HEK293 (cell line): ENCODE measurements around the gene CCDC88C.

Experiments used
- CTCF ChIA-PET: fragments of 350-600 bp; formaldehyde crosslinking; extraction: SDS; loops from one replicate; lab custom pipeline; 2021; ENCODE audit warnings: antibody characterized with exemption; lab: Yijun Ruan, JAX
- POLR2A ChIA-PET: fragments of 300-600 bp; formaldehyde crosslinking; extraction: SDS; loops from one replicate; lab custom pipeline; 2020; ENCODE audit warnings: antibody characterized with exemption, inconsistent platforms; lab: Yijun Ruan, JAX
- H3K27ac ChIP-seq: fragments of 200-500 bp; sonication (Bioruptor generic); 2 replicates; pipeline ENCODE4 v1.5.1; 2014; ENCODE audit warnings: low read depth, low read length, control low read depth, inconsistent platforms; ENCODE audit errors: extremely low read depth
- H3K36me3 ChIP-seq, 2 experiments: fragments of 200-500 bp in 1 of 2; sonication (Bioruptor generic) in 1 of 2; 1 replicate in 1 of 2; 2 replicates in 1 of 2; pipeline ENCODE4 v1.5.1; 2014 to 2017; ENCODE audit warnings: inconsistent platforms in 2 of 2, low read length in 2 of 2; ENCODE audit not compliant: control insufficient read depth in 2 of 2, insufficient read depth in 1 of 2
- H3K4me1 ChIP-seq: fragments of 200-500 bp; sonication (Bioruptor generic); 2 replicates; pipeline ENCODE4 v1.5.1; 2014; ENCODE audit warnings: mild to moderate bottlenecking, low read length, inconsistent platforms; ENCODE audit not compliant: control insufficient read depth, insufficient read depth
- H3K4me3 ChIP-seq: 2 replicates; pipeline ENCODE4 v1.5.1; 2011; ENCODE audit warnings: low read depth, mild to moderate bottlenecking, control low read depth, low read length, moderate library complexity
- H3K9me3 ChIP-seq: fragments of 200-500 bp; sonication (Bioruptor generic); 2 replicates; pipeline ENCODE4 v1.5.1; 2014; ENCODE audit warnings: low read depth, low read length, inconsistent platforms; ENCODE audit not compliant: control insufficient read depth, insufficient read depth
- CTCF ChIP-seq: fragments of 450-650 bp; formaldehyde crosslinking; IDR thresholded peaks from 2 replicates; pipeline ENCODE4 v1.5.1; 2016; ENCODE audit warnings: missing biosample characterization, missing genetic modification characterization
- GLI2 ChIP-seq: fragments of 450-650 bp; formaldehyde crosslinking; IDR thresholded peaks from 2 replicates; pipeline ENCODE4; 2017; ENCODE audit warnings: missing biosample characterization, missing genetic modification characterization, low read depth, borderline replicate concordance
- GLI4 ChIP-seq: fragments of 450-650 bp; formaldehyde crosslinking; IDR thresholded peaks from 2 replicates; pipeline ENCODE4 v1.5.1; 2016; ENCODE audit warnings: missing biosample characterization, missing genetic modification characterization
- HIC1 ChIP-seq: fragments of 450-650 bp; formaldehyde crosslinking; IDR thresholded peaks from 2 replicates; pipeline ENCODE4 v1.5.1; 2016; ENCODE audit warnings: missing biosample characterization, missing genetic modification characterization
- KLF9 ChIP-seq: fragments of 450-650 bp; formaldehyde crosslinking; IDR thresholded peaks from 2 replicates; pipeline ENCODE4 v1.5.1; 2016; ENCODE audit warnings: missing biosample characterization, missing genetic modification characterization, low read depth
- PRDM1 ChIP-seq: fragments of 450-650 bp; formaldehyde crosslinking; IDR thresholded peaks from 2 replicates; pipeline ENCODE4; 2016; ENCODE audit warnings: missing biosample characterization, missing genetic modification characterization
- REPIN1 ChIP-seq: fragments of 450-650 bp; formaldehyde crosslinking; IDR thresholded peaks from 2 replicates; pipeline ENCODE4 v1.5.1; 2017; ENCODE audit warnings: missing biosample characterization, missing genetic modification characterization, low read depth
- SP2 ChIP-seq: fragments of 450-650 bp; formaldehyde crosslinking; IDR thresholded peaks from 2 replicates; pipeline ENCODE4 v1.5.1; 2016; ENCODE audit warnings: missing biosample characterization, missing genetic modification characterization
- SP3 ChIP-seq: fragments of 450-650 bp; formaldehyde crosslinking; IDR thresholded peaks from 2 replicates; pipeline ENCODE4 v1.5.1; 2016; ENCODE audit warnings: missing biosample characterization, missing genetic modification characterization
- ZNF214 ChIP-seq: fragments of 450-650 bp; formaldehyde crosslinking; IDR thresholded peaks from 2 replicates; pipeline ENCODE4 v1.5.1; 2017; ENCODE audit warnings: missing biosample characterization, mild to moderate bottlenecking, missing genetic modification characterization, borderline replicate concordance
- ZNF391 ChIP-seq: fragments of 450-650 bp; formaldehyde crosslinking; IDR thresholded peaks from 2 replicates; pipeline ENCODE4 v1.5.1; 2016; ENCODE audit warnings: low read depth, missing biosample characterization, missing genetic modification characterization, borderline replicate concordance
- ZNF449 ChIP-seq: fragments of 450-650 bp; formaldehyde crosslinking; IDR thresholded peaks from 2 replicates; pipeline ENCODE4 v1.5.1; 2017; ENCODE audit warnings: missing biosample characterization, mild to moderate bottlenecking, missing genetic modification characterization, moderate library complexity
- ZNF488 ChIP-seq: fragments of 450-650 bp; formaldehyde crosslinking; IDR thresholded peaks from 2 replicates; pipeline ENCODE4 v1.5.1; 2016; ENCODE audit warnings: missing biosample characterization, missing genetic modification characterization
- ZNF610 ChIP-seq: fragments of 450-650 bp; formaldehyde crosslinking; IDR thresholded peaks from 2 replicates; pipeline ENCODE4 v1.5.1; 2016; ENCODE audit warnings: missing biosample characterization, missing genetic modification characterization, borderline replicate concordance
- ZNF654 ChIP-seq: fragments of 450-650 bp; formaldehyde crosslinking; IDR thresholded peaks from 2 replicates; pipeline ENCODE4 v1.5.1; 2016; ENCODE audit warnings: low read depth, missing biosample characterization, missing genetic modification characterization
- ZNF660 ChIP-seq: fragments of 450-650 bp; IDR thresholded peaks from 2 replicates; pipeline ENCODE4 v1.5.1; 2018; ENCODE audit warnings: missing biosample characterization, mild to moderate bottlenecking, missing genetic modification characterization
- ZNF768 ChIP-seq: fragments of 450-650 bp; formaldehyde crosslinking; IDR thresholded peaks from 2 replicates; pipeline ENCODE4 v1.5.1; 2018; ENCODE audit warnings: missing biosample characterization, mild to moderate bottlenecking, missing genetic modification characterization
- TF ChIP-seq, protein P1 (sequence below): fragments of 450-650 bp; formaldehyde crosslinking; IDR thresholded peaks from 2 replicates; pipeline ENCODE4 v1.5.1; 2016; ENCODE audit warnings: missing biosample characterization, missing genetic modification characterization
- TF ChIP-seq, protein P2 (sequence below): fragments of 450-650 bp; formaldehyde crosslinking; IDR thresholded peaks from 2 replicates; pipeline ENCODE4 v1.5.1; 2016; ENCODE audit warnings: missing biosample characterization, missing genetic modification characterization, borderline replicate concordance
- TF ChIP-seq, protein P3 (sequence below): fragments of 450-650 bp; formaldehyde crosslinking; IDR thresholded peaks from 2 replicates; pipeline ENCODE4 v1.5.1; 2016; ENCODE audit warnings: missing biosample characterization, missing genetic modification characterization

CCDC88C gene

DNA sequence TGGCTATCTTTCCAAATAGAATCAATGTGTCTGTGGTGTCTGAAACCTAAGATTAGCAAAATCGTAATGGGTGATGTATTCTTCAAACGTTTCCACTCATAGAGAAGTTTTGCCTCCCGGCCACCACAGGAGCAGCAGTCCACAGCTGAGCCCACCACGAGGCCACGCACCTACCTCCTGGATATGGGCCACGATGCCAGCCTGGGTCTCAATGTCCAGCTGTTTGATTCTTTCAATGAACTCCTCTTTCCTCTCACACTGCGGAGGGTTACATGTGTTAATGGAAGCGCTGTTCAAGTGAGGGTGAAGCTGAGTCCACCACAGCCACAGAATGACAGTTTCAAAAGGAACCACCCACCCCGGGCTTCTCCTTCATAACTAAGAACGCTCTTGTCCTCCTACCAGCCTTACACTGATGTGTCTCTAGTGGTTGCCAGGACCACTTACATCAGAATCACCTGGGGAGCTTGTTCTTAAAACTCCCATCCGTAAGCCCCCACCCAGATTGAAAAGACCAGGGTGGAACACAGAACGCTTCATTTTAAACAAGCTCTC is 75.3 kb downstream of the CCDC88C start:
- H3K36me3 ChIP-seq: peaks cover 0 to 21% of the 10 kb centered on the region in 2 experiments; a peak in 2 of 3 replicates
- TF ChIP-seq ZNF214 (tag by site-specific recombination) (no peak), GLI2 (tag by site-specific recombination) (no peak), GLI4 (tag by site-specific recombination) (no peak), ZNF654 (tag by site-specific recombination) (no peak), KLF9 (tag by site-specific recombination) (no peak), ZNF610 (no peak), SP3 (tag by site-specific recombination) (no peak), ZNF488 (tag by site-specific recombination) (no peak), ZNF768 (no peak), HIC1 (tag by site-specific recombination) (no peak), SP2 (no peak), ZNF449 (tag by site-specific recombination) (no peak)
- TF ChIP-seq, protein P1, sequence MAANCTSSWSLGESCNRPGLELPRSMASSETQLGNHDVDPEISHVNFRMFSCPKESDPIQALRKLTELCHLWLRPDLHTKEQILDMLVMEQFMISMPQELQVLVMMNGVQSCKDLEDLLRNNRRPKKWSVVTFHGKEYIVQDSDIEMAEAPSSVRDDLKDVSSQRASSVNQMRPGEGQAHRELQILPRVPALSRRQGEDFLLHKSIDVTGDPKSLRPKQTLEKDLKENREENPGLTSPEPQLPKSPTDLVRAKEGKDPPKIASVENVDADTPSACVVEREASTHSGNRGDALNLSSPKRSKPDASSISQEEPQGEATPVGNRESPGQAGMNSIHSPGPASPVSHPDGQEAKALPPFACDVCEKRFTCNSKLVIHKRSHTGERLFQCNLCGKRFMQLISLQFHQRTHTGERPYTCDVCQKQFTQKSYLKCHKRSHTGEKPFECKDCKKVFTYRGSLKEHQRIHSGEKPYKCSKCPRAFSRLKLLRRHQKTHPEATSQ (tag by site-specific recombination): no peak
- no peak overlapping the region for H3K4me3 ChIP-seq
- H3K27ac ChIP-seq: 0 out of 2 replicates have a peak overlapping the region, but pooled peaks have one; percentile 24
- H3K4me1 ChIP-seq: no peaks in the 10 kb centered on the region
- no peaks in the 10 kb centered on the region for H3K9me3 ChIP-seq
- ChIA-PET POLR2A (no interaction called here), CTCF (interaction anchor here (0.7 to 1.4 kb wide), 2 partner anchors 17 to 487 kb away, joined by 3 to 4 read pairs; no protein-coding TSS in a partner anchor)

- CTCF ChIA-PET: interaction anchor here (0.7 to 1.4 kb wide), 4 partner anchors 17 to 582 kb away, joined by 3 to 4 read pairs (median 4); no protein-coding TSS in a partner anchor
- no peak overlapping the region for H3K27ac ChIP-seq
- no peaks in the 10 kb centered on the region for H3K9me3 ChIP-seq
- no peak overlapping the region for H3K4me3 ChIP-seq
- H3K36me3 ChIP-seq: peaks cover 0 to 21% of the 10 kb centered on the region in 2 experiments; a peak in 2 of 3 replicates
- H3K4me1 ChIP-seq: no peaks in the 10 kb centered on the region
- POLR2A ChIA-PET: no interaction called here
- TF ChIP-seq, protein P2, sequence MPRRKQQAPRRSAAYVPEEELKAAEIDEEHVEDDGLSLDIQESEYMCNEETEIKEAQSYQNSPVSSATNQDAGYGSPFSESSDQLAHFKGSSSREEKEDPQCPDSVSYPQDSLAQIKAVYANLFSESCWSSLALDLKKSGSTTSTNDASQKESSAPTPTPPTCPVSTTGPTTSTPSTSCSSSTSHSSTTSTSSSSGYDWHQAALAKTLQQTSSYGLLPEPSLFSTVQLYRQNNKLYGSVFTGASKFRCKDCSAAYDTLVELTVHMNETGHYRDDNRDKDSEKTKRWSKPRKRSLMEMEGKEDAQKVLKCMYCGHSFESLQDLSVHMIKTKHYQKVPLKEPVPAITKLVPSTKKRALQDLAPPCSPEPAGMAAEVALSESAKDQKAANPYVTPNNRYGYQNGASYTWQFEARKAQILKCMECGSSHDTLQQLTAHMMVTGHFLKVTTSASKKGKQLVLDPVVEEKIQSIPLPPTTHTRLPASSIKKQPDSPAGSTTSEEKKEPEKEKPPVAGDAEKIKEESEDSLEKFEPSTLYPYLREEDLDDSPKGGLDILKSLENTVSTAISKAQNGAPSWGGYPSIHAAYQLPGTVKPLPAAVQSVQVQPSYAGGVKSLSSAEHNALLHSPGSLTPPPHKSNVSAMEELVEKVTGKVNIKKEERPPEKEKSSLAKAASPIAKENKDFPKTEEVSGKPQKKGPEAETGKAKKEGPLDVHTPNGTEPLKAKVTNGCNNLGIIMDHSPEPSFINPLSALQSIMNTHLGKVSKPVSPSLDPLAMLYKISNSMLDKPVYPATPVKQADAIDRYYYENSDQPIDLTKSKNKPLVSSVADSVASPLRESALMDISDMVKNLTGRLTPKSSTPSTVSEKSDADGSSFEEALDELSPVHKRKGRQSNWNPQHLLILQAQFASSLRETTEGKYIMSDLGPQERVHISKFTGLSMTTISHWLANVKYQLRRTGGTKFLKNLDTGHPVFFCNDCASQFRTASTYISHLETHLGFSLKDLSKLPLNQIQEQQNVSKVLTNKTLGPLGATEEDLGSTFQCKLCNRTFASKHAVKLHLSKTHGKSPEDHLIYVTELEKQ (tag by site-specific recombination): no peak
- TF ChIP-seq ZNF391 (tag by site-specific recombination) (no peak), REPIN1 (tag by site-specific recombination) (no peak), ZNF660 (tag by site-specific recombination) (no peak), CTCF (tag by site-specific recombination) (no peak), PRDM1 (tag by site-specific recombination) (no peak)
- TF ChIP-seq, protein P3, sequence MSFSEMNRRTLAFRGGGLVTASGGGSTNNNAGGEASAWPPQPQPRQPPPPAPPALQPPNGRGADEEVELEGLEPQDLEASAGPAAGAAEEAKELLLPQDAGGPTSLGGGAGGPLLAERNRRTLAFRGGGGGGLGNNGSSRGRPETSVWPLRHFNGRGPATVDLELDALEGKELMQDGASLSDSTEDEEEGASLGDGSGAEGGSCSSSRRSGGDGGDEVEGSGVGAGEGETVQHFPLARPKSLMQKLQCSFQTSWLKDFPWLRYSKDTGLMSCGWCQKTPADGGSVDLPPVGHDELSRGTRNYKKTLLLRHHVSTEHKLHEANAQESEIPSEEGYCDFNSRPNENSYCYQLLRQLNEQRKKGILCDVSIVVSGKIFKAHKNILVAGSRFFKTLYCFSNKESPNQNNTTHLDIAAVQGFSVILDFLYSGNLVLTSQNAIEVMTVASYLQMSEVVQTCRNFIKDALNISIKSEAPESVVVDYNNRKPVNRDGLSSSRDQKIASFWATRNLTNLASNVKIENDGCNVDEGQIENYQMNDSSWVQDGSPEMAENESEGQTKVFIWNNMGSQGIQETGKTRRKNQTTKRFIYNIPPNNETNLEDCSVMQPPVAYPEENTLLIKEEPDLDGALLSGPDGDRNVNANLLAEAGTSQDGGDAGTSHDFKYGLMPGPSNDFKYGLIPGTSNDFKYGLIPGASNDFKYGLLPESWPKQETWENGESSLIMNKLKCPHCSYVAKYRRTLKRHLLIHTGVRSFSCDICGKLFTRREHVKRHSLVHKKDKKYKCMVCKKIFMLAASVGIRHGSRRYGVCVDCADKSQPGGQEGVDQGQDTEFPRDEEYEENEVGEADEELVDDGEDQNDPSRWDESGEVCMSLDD (tag by site-specific recombination): no peak
Observed at GRCh38 chr14:91341751-91342154, 75.9 kb downstream of the CCDC88C start.
